ENCODE data around the gene PHACTR2. TPM values are rescaled to one million over a fixed set of nuclear protein-coding genes. Genes with fewer than 3 reads are reported as not detected.
A peak's percentile ranks its signal among the peaks of the same experiment; 100 is the strongest.

The PHACTR2 gene
- total RNA-seq, 1 donor from 2014 or later: 24.5 TPM

- Histone ChIP-seq H3K36me3 (ENCODE audit: control insufficient read depth, insufficient read depth, low read length) (peaks cover under 1% of the 10 kb centered on the region), H3K4me3 (ENCODE audit: low read depth, low read length) (no peak overlapping the region), H3K27me3 (ENCODE audit: control insufficient read depth, insufficient read depth, low read length) (no peaks in the 10 kb centered on the region)
- FAIRE-seq (no peak), DNase-seq (ENCODE audit: low read depth) (no peak)
- TF ChIP-seq CTCF (IDR thresholded peaks at IDR 0.05; ENCODE audit: insufficient read depth, low read length, severe bottlenecking): no peak
These were observed 40.7 kb downstream of the PHACTR2 start for GRCh38 chr6:143718472-143718871.

GRCh38 chr6:143721642-143722041 is 43.9 kb downstream of the PHACTR2 start:
- no peak overlapping the region for H3K4me3 ChIP-seq (ENCODE audit: low read depth, low read length)
- no peaks in the 10 kb centered on the region for H3K36me3 ChIP-seq (ENCODE audit: control insufficient read depth, insufficient read depth, low read length)
- FAIRE-seq (no peak), DNase-seq (ENCODE audit: low read depth) (no peak)
- no peak for TF ChIP-seq CTCF (IDR thresholded peaks at IDR 0.05; ENCODE audit: insufficient read depth, low read length, severe bottlenecking)
- no peaks in the 10 kb centered on the region for H3K27me3 ChIP-seq (ENCODE audit: control insufficient read depth, insufficient read depth, low read length)

- H3K36me3 ChIP-seq (ENCODE audit: control insufficient read depth, insufficient read depth, low read length): no peaks in the 10 kb centered on the region
- TF ChIP-seq CTCF (IDR thresholded peaks at IDR 0.05; ENCODE audit: insufficient read depth, low read length, severe bottlenecking): no peak
- DNase-seq (ENCODE audit: low read depth) (no peak), FAIRE-seq (no peak)
- no peaks in the 10 kb centered on the region for H3K27me3 ChIP-seq (ENCODE audit: control insufficient read depth, insufficient read depth, low read length)
- H3K4me3 ChIP-seq (ENCODE audit: low read depth, low read length): no peak overlapping the region
These were observed 47.1 kb downstream of the PHACTR2 start for GRCh38 chr6:143724876-143725275.

- no peak for DNase-seq (ENCODE audit: low read depth)
- no peaks in the 10 kb centered on the region for H3K36me3 ChIP-seq (ENCODE audit: control insufficient read depth, insufficient read depth, low read length)
- TF ChIP-seq CTCF (IDR thresholded peaks at IDR 0.05; ENCODE audit: insufficient read depth, low read length, severe bottlenecking): no peak
- H3K4me3 ChIP-seq (ENCODE audit: low read depth, low read length): no peak overlapping the region
- FAIRE-seq: no peak
- no peaks in the 10 kb centered on the region for H3K27me3 ChIP-seq (ENCODE audit: control insufficient read depth, insufficient read depth, low read length)
These were observed 48.4 kb downstream of the PHACTR2 start for GRCh38 chr6:143726015-143726647.

GRCh38 chr6:143727035-143727434 is 49.3 kb downstream of the PHACTR2 start:
- DNase-seq (ENCODE audit: low read depth): peak; percentile 30
- Histone ChIP-seq H3K27me3 (ENCODE audit: control insufficient read depth, insufficient read depth, low read length) (no peaks in the 10 kb centered on the region), H3K4me3 (ENCODE audit: low read depth, low read length) (no peak overlapping the region), H3K36me3 (ENCODE audit: control insufficient read depth, insufficient read depth, low read length) (no peaks in the 10 kb centered on the region)
- no peak for FAIRE-seq
- TF ChIP-seq CTCF (IDR thresholded peaks at IDR 0.05; ENCODE audit: insufficient read depth, low read length, severe bottlenecking): no peak

GRCh38 chr6:143731789-143732188 is 54.0 kb downstream of the PHACTR2 start:
- no peak for TF ChIP-seq CTCF (IDR thresholded peaks at IDR 0.05; ENCODE audit: insufficient read depth, low read length, severe bottlenecking)
- FAIRE-seq (no peak), DNase-seq (ENCODE audit: low read depth) (no peak)
- Histone ChIP-seq H3K4me3 (ENCODE audit: low read depth, low read length) (no peak overlapping the region), H3K36me3 (ENCODE audit: control insufficient read depth, insufficient read depth, low read length) (no peaks in the 10 kb centered on the region), H3K27me3 (ENCODE audit: control insufficient read depth, insufficient read depth, low read length) (no peaks in the 10 kb centered on the region)
